Fibroblast of skin of scalp (primary cell): ENCODE measurements around the gene TRIM46.
"Not testable (repeated sequence)": the region's sequence is repeated elsewhere in the genome, so short reads cannot be mapped to it uniquely, and the experiment has no call there.

ENCODE experiments used
- DNase-seq: peaks from one replicate; pipeline ENCODE4 v3.0.0-alpha.2; 2013

TRIM46 gene

GRCh38 chr1:155232001-155232978 is 58.6 kb downstream of the TRIM46 start:
- peak; percentile 55 for DNase-seq

GRCh38 chr1:155233502-155233901 is 59.9 kb downstream of the TRIM46 start:
- not testable (repeated sequence) for DNase-seq
